Right ventricle myocardium superior (tissue), 1 donor: ENCODE measurements around the gene LMCD1. TPM values are rescaled to one million over a fixed set of nuclear protein-coding genes. Genes with fewer than 3 reads are reported as not detected.
A peak's percentile ranks its signal among the peaks of the same experiment; 100 is the strongest.

Experiments used
- ATAC-seq: fragments of 200-7000 bp; cut with Tn5 transposase; one replicate; pipeline ENCODE4 v1.9.1; 2020; ENCODE audit warnings: mild to moderate bottlenecking; ENCODE audit not compliant: poor library complexity
- DNase-seq: peaks from one replicate; pipeline ENCODE4 v3.0.0-alpha.2; 2020
- intact Hi-C: fragments of 100-400 bp; cut with DNase I; formaldehyde crosslinking; loops from one replicate; pipeline ENCODE4 v1.11.2; 2022
- total RNA-seq: library from RNA; stranded (reverse); fragmentation: NEBNext Ultra II Directional; extraction: Animal tissue kit (Norgen Biotek cat#: 25700); gene quantifications from one replicate; pipeline ENCODE4 v1.2.1, GENCODE V29; 2021
- donor health status: DM: no; HTN: yes; CAD: no; lungs with severe emphysema.

LMCD1 gene
- total RNA-seq, 1 donor from 2014 or later = 49.6 TPM

- ATAC-seq (no peak), DNase-seq (no peak)
- intact Hi-C loops = no loop called here
These were observed 95.7 kb downstream of the LMCD1 start for GRCh38 chr3:8597219-8597853.

GRCh38 chr3:8599146-8599545, 97.5 kb downstream of the LMCD1 start:
- ATAC-seq = no peak
- intact Hi-C loops = no loop called here
- no peak for DNase-seq

GRCh38 chr3:8600457-8600856, 98.8 kb downstream of the LMCD1 start:
- no peak for ATAC-seq
- DNase-seq = no peak
- intact Hi-C loops = no loop called here

GRCh38 chr3:8603115-8603710, 101.6 kb downstream of the LMCD1 start:
- DNase-seq = peak; percentile 68
- ATAC-seq = peak; percentile 68
- intact Hi-C loops = no loop called here

GRCh38 chr3:8604006-8604405, 102.4 kb downstream of the LMCD1 start:
- DNase-seq (no peak), ATAC-seq (no peak)
- intact Hi-C loops = no loop called here

DNA sequence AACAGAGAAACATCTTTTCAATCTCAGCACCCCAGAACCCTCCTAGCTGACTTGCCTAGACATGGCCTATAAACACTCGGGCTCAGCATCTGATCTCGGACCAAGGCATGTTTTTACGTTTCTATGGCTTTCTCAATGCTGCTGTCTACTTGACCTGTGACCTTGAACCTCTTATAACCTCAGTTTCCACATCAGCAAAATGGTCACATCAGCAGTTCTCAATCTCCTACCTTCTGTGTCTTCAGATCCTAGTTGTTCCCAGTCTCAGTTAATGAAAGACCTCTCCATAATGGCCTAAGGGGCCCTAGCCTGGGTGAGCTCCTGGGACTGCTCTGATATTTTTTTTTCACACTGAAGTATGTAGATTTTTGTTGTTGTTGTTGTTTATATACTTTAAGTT, 103.4 kb downstream of the LMCD1 start:
- ATAC-seq = no peak
- no peak for DNase-seq
- intact Hi-C loops = no loop called here

GRCh38 chr3:8606701-8607231, 105.1 kb downstream of the LMCD1 start:
- intact Hi-C loops = loop anchor here (1.0 kb wide), 1 partner anchor 164 kb away; no protein-coding TSS in a partner anchor
- ATAC-seq (no peak), DNase-seq (no peak)

- intact Hi-C loops = loop anchor here (1.0 kb wide), 1 partner anchor 165 kb away; no protein-coding TSS in a partner anchor
- peak; percentile 81 for DNase-seq
- ATAC-seq = peak; percentile 97
These were observed 105.8 kb downstream of the LMCD1 start for GRCh38 chr3:8607234-8608040.

GRCh38 chr3:8608041-8608790, 106.6 kb downstream of the LMCD1 start:
- ATAC-seq = no peak
- no peak for DNase-seq
- intact Hi-C loops = no loop called here

GRCh38 chr3:8608791-8609467, 107.3 kb downstream of the LMCD1 start:
- DNase-seq (no peak), ATAC-seq (no peak)
- intact Hi-C loops = no loop called here

GRCh38 chr3:8610951-8611350, 109.3 kb downstream of the LMCD1 start:
- no peak for ATAC-seq
- intact Hi-C loops = no loop called here

GRCh38 chr3:8617921-8618320, 116.3 kb downstream of the LMCD1 start:
- DNase-seq = no peak
- no peak for ATAC-seq
- intact Hi-C loops = no loop called here

More at GRCh38 chr3:8610951-8611350, 109.3 kb downstream of the LMCD1 start:
- no peak for DNase-seq

DNA sequence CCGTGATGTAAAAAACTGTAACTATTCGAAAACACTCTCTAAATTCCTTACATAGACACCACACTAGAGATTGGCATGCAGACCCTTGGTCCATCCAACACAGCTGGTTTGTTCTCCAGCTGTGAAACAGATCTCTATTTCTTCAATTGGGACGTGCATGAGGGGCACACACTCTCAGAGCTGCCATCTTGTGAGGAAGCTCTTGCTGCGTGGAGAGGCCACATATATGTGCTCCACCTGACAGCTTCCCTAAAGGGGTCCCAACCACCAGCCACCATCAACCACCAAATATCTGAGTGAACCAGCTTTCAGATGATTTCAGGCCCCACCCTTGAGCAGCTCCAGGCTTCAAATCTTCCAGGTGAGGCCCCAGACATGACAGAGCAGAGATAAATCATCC, 117.3 kb downstream of the LMCD1 start:
- DNase-seq (no peak), ATAC-seq (no peak)
- intact Hi-C loops = no loop called here

DNA sequence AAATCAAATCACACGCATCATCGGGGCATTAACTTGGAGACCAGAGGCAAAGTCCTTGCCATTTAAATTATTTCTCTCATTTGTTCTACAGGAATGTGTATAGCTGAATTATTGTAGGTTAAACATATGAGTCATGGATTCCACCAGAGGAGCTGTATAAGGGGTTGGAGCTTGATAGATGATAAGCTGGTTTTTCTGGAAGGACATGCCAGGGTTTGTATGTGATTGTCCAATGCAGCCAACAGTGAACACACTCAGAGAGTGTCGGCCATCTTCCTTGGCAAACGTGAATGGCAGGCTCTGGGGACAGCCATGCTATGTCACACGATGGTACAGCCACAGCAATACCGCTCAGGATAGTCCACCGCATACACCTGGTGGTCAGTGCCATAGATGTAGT, 117.9 kb downstream of the LMCD1 start:
- intact Hi-C loops = no loop called here
- ATAC-seq (no peak), DNase-seq (no peak)

- ATAC-seq (no peak), DNase-seq (no peak)
- intact Hi-C loops = loop anchor here (5.0 kb wide), 1 partner anchor 179 kb away; no protein-coding TSS in a partner anchor
These were observed 119.5 kb downstream of the LMCD1 start for GRCh38 chr3:8621141-8621540.

DNA sequence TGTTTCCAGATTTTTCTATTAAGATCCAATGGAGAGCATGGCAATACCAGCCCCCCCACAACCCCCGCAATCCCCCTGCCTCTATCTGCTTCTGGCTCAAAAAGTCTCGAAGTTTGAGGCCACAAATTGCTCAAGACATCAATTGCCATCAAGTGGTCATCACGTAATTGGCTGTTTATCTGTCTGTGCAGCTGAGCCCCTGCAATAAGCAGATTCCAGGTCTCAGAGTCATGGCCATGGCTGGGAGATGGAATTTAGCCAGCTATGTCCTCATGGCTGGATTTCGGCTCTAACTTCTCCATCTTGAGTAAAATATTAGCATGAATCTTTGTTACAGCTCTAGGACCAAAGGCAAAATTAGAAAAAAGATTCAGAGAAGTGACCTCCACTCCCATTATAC, 120.2 kb downstream of the LMCD1 start:
- no peak for DNase-seq
- intact Hi-C loops = loop anchor here (5.0 kb wide), 1 partner anchor 180 kb away; no protein-coding TSS in a partner anchor
- no peak for ATAC-seq

DNA sequence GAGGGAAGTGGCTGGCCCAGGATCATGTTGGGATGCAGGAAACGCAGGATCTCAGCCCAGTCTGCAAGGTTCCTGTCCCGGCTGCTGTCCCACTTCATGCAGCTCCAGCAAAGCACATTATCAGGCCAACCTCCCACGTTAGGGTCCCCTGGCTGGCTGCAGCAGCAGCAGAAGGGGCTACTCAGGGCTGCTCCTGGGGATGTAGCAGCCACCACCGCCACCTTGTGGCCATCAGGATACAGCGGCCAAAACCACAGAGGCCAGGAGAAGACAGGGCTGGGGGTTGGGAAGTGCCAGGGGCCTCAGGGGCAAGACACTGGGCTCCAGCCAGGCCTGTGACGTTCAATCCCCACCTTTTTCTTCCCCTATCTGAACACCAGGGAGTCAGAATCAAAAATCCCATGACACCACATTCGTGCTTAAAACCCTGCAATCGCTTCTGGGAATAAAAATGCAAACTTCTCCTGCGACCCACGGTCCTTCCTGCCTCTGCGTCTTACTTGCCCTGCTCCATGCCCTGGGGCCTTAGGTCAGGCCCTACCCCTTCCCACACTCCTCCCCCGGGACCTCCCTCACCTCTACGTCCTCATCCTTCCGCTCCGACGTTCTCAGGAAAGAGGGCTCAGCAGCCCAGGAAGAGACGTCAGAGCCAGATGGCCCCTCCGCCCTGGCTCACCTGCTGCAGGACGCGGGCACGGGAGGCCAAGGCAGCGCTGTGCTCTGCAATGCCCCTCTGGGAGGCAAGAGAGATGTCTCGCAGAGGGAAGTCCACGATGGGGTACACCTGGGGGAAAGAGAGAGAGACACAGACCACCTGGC, 121.5 kb downstream of the LMCD1 start:
- peak; percentile 91 for ATAC-seq
- intact Hi-C loops = loop anchor here (5.0 kb wide), 1 partner anchor 181 kb away; no protein-coding TSS in a partner anchor
- peak; percentile 82 for DNase-seq
